DMS79 (cell line): ENCODE data around the gene CCDC88C.
"Not testable (repeated sequence)": the region's sequence is repeated elsewhere in the genome, so short reads cannot be mapped to it uniquely, and the experiment has no call there.

ENCODE experiments used
- DNase-seq: peaks from one replicate; lab custom pipeline; 2025; lab: John Stamatoyannopoulos, UW

CCDC88C gene

DNA sequence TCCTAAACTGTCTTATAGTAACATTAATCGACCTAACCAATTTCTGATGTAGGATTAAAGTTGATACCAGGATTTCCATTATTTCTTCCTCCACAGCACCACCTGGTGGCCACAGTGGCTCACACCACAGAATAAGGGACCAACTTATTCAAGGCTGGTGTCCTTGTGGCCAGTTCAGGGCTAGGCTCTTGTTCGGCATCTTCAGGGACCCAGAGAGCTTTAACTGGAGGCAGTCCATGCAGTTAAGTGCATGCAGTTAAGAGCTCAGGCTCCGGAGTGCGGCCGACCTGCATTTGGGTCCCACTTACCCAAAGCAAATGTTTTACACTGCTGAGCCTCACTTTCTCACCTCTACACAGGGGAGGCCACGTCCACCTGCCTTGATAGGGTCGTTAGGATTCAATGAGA lies 131.1 kb downstream of the CCDC88C start:
- peak; percentile 81 for DNase-seq

DNA sequence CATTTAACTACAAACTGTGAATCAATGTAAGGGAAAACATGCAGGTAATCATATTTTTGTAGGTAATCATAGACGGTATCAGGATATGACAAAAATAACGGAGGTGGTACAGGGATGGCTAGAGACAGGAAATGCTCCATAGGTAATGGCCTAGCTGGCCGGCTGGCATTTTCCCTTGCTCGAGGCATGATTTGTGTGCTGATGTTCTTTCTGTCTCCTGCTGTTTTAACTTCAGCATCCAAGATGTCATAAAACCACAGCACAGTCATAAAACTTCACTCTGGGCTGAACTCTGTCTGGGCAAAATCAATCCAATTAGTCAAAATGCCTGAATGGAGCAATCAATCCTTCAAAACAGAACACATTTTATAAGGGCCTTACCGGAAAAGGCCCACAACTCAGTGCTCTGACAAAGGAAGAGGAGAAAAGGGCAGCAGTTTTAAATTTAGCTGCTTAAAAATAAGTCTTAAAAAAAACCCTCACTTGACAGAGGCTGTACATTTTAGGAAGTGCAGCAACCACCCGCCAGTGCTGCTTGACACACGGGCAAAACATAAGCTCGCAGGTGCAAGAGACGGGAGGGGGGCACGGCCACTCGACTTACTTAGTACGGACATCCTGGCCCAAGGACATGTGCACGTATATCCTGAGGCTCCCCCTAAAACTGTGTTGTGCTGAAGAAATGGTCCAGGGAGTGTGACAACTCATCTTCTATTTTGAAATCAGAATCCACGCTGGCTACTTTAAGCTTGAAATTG lies 132.7 kb downstream of the CCDC88C start:
- no peak for DNase-seq

DNA sequence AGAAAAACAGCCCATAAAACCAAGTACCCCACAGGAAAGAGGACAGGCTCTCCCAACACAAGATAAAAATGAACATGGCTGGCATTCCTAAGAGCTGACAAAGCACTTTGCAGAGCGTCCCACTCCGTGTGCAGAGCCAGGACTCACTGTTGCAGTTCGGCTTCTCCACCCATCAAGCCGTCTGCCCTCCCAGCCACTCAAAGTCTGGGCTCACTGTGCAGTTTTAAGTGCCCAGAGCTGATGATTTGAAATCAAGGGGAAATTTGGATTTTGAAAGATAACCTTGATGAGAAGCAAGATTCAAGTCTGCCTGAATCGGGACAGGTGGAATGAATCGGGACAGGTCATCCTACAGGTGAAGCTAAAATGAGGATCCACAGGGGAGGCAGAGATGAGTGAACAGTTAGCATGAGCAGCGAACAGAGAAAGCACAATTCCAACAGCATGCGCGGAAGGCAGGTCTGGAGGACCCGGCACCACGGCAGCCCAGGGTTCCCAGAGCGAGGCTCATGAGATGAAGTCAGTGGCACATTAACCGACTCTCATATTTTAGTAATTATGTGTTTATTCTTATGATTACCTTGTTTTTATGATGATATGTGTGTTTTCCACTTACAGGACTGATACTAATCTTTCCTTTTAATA lies 133.4 kb downstream of the CCDC88C start:
- DNase-seq, result peak; percentile 33

GRCh38 chr14:91283666-91284065 lies 134.0 kb downstream of the CCDC88C start:
- no peak for DNase-seq

DNA sequence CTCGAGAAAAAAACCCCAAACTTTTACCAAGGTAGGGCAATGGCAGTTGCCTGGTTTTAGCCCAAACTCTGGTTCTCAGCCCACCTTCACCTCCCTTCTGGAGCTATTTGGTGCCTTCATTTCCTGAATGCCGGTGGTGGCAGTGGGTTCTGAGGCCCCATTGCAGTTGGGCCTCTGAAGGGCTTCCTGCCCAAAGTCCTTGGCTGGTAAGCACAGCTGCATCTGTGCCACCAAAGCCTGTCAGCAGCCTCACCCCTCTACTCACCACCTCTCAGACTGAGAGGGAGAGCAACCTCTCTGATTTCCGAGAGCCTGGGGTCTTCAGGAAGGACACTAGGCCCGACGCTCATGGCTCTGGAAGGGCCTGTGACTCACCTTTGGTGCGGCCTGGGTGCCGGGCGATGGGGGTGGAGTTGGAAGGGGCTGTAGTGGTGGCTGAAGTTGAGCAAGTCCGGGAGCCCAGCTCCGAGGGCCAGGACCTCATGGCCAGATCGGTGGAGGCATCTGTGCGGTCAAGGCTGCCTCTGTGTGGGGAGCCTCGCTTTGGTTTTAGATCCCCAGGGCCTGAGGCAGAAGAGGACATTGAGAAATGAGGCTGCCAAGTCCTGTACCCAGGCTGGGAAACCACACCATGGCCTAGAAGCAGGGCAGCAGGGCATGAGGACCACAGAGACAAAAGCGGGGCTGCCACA lies 134.5 kb downstream of the CCDC88C start:
- no peak for DNase-seq

DNA sequence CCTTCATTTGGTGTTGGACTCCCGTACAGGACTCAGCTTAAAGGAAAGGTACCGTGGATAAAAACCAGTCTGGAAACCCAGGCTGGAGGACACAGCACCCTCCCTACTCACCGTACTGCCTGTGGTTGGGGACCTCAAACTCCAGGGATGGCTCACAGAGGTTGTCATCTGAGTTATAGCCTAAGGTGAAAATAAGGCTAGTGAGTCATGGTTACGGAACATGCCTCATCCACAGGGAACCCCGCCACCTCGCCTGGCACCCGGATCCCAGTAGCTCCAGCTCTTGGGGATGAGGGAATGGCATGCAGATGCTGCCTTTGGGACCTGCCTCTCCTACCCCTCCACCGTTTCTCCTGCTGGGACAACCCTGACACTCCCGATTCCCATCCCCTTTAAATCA lies 136.3 kb downstream of the CCDC88C start:
- DNase-seq, result no peak

DNA sequence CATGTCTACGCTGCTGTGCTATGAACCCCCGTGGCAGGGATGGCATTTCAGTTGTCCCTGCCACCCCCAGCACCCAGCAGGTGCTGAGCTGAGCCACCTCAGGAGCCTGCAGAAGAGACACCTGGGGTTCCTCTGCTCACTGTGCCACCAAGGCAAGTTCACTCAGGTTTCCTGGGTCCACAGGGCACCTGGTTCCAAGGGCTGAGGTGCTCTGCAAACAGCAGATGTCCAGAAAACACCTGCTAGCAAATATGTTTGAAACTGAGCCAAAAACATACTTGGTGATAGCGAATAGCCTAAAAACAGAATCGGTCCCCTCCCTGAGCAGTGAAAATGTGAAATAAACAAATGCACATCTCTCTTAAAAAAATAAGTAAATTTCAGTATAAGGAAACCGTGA lies 137.5 kb downstream of the CCDC88C start:
- DNase-seq, result peak; percentile 90

- DNase-seq, result no peak
Measured at GRCh38 chr14:91279354-91279753, 138.3 kb downstream of the CCDC88C start.

GRCh38 chr14:91278383-91278715 lies 139.3 kb downstream of the CCDC88C start:
- DNase-seq, result no peak

GRCh38 chr14:91277546-91278382 lies 139.9 kb downstream of the CCDC88C start:
- DNase-seq, result peak; percentile 64

GRCh38 chr14:91274796-91275195 lies 142.8 kb downstream of the CCDC88C start:
- DNase-seq, result no peak

DNA sequence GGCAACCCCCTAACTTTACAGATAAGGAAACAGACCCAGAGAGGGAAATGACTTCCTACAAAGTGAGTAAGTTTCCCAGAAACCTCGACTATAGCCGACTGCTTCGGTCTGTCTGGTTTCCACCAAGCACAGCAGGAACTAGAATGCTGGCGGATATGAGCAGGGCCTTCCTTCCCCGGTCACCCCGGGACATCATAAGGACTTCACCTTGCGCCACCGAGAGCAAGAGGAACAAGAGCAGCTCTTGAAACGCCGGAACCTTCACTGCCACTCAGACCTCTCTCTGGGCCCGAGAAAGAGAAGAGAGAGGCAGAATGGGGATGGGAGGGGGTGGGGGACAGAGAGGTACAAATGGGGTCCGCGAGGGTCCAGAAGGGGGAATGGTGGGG lies 143.7 kb downstream of the CCDC88C start:
- DNase-seq, result no peak

- DNase-seq, result no peak
Measured at GRCh38 chr14:91273273-91273884, 144.2 kb downstream of the CCDC88C start.

- no peak for DNase-seq
Measured at GRCh38 chr14:91272341-91273272, 145.0 kb downstream of the CCDC88C start.

GRCh38 chr14:91271639-91272038 lies 146.0 kb downstream of the CCDC88C start:
- no peak for DNase-seq

DNA sequence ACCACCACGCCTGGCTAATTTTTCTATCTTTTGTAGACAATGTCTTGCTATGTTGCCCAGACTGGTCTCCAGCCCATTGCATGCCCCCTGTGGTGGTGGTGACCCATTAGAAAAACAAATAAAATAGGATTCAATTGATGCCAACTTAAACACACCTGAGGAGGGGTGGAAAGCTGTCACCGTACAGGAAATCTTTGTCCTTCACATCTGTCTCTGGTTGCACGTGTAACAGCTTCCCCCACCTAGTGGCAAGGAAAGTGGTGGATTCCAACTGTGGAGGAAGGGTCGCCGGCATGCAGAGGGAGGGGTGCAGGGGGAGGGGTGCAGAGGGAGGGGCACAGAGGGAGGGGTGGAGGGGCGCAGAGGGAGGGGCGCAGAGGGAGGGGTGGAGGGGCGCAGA lies 147.0 kb downstream of the CCDC88C start:
- no peak for DNase-seq

GRCh38 chr14:91270188-91270587 lies 147.4 kb downstream of the CCDC88C start:
- no peak for DNase-seq

DNA sequence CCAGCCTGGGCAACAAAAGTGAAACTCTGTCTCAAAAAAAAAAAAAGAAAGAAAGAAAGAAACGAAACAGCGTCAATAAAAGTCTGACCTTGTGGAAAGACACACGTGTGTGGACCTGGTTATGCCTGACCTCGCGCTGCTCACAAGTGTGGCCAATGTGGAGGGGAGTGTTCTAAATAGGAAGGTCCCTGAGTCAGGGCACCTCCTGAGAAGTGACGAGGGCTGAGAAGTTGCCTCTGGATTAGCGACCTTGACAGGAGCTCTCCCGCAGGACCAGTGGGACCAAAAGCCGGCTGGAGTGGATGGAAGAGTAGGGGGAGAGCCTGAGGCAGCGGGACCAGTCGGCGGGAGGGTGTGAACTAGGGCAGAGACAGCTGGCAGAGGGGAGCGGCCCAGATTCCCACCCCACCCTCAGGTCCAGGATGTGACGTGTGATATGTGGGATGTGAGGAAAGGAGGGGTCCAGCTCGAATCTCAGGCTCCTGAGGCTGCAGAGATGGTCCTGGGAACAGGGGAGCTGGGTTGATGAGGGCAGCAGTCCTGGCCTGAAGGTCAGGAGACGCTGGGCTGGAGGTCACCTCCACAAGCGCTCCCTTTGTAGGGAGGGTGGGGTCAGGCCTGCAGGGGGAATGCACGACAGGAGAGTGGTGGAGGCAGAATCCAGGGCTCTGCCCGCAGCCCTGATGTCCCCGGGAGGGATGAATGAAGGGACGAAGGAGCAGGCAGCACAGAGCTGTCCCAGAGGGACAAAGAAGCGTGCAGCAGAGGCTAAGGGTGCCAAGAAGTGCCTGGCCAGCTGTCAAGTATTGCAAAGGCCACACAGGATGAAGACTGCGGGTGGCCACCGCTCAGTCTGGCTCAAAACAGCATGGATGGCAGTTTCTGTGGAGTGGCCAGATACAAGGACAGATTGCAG lies 148.3 kb downstream of the CCDC88C start:
- no peak for DNase-seq

DNA sequence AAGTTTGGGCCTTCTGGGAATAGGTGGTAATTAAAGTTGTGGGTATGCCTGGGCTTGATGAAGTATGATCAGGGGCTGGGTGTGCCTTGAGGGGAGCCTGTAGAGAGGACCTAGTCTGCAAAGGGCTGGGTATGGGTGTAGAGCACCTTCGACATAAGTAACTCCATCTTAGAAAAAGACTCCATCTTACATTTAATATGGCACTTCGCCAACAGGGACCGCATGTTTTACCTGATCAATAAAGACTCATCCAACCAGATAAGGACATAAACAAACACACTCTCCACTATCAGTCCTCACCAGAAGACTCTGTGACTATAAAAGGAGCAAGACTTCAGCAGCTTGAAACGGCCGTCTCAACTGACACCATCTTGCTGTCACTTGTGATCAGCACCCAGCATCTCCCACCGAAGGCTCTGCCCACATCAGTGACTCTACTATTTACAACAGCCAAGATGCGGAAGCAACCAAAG lies 149.6 kb downstream of the CCDC88C start:
- no peak for DNase-seq

DNA sequence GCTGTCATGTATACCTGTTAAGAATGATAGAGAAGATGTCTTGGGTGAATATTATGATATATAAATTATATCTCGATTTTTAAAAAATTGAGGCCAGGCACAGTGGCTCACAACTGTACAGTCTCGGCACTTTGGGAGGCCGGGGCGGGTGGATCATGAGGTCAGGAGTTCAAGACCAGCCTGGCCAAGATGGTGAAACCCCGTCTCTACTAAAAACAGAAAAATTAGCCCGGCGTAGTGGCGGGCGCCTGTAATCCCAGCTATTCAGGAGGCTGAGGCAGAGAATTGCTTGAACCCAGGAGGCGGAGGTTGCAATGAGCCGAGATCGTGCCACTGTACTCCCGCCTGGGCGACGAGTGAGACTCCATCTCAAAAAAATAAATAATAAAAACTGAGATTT lies 151.3 kb downstream of the CCDC88C start:
- DNase-seq, result not testable (repeated sequence)
